Neural crest cell (in vitro differentiated cells): ENCODE results near the gene TBC1D8. TPM values are rescaled to one million over a fixed set of nuclear protein-coding genes. Genes with fewer than 3 reads are reported as not detected.

Source experiments
- DNase-seq: peaks from one replicate; pipeline ENCODE4 v3.0.0; 2021; ENCODE audit warnings: low read depth, mixed read lengths, low spot score
- H3K27ac Mint-ChIP-seq: one replicate; pipeline ENCODE4 v1.8.0; 2021; ENCODE audit warnings: mild to moderate bottlenecking, mixed read lengths; ENCODE audit not compliant: unreplicated experiment
- H3K27me3 Mint-ChIP-seq: 2 replicates; pipeline ENCODE4 v1.8.0; 2021; ENCODE audit warnings: low read depth, mild to moderate bottlenecking, mixed read lengths
- H3K36me3 Mint-ChIP-seq: 2 replicates; pipeline ENCODE4 v1.8.0; 2021; ENCODE audit warnings: low read depth, mild to moderate bottlenecking, mixed read lengths
- H3K4me1 Mint-ChIP-seq: 2 replicates; pipeline ENCODE4 v1.8.0; 2021; ENCODE audit warnings: mixed read lengths
- H3K4me3 Mint-ChIP-seq: one replicate; pipeline ENCODE4 v1.8.0; 2021; ENCODE audit warnings: mild to moderate bottlenecking, mixed read lengths
- H3K9me3 Mint-ChIP-seq: 2 replicates; pipeline ENCODE4 v1.8.0; 2021; ENCODE audit warnings: mixed read lengths
- CTCF ChIP-seq: fragments of 200-600 bp; sonication (generic); conservative IDR thresholded peaks from 2 replicates; pipeline ENCODE4 v1.5.0; 2021; ENCODE audit warnings: antibody characterized with exemption, mild to moderate bottlenecking
- long read RNA-seq: library from polyadenylated mRNA; unstranded; transcript quantifications from one replicate; pipeline ENCODE4 v2.0.0, GENCODE V29; 2020
- total RNA-seq: library from RNA; stranded (reverse); gene quantifications from 2 replicates; pipeline ENCODE4 v1.2.1, GENCODE V29; 2021

Gene TBC1D8
- total RNA-seq = 7.8 and 8.8 TPM in 2 replicates
- long read RNA-seq, partial matches to known transcripts = 1 of 6 reads
- long read RNA-seq, other reads (novel, unspliced or antisense) = 5 of 6 reads

DNA sequence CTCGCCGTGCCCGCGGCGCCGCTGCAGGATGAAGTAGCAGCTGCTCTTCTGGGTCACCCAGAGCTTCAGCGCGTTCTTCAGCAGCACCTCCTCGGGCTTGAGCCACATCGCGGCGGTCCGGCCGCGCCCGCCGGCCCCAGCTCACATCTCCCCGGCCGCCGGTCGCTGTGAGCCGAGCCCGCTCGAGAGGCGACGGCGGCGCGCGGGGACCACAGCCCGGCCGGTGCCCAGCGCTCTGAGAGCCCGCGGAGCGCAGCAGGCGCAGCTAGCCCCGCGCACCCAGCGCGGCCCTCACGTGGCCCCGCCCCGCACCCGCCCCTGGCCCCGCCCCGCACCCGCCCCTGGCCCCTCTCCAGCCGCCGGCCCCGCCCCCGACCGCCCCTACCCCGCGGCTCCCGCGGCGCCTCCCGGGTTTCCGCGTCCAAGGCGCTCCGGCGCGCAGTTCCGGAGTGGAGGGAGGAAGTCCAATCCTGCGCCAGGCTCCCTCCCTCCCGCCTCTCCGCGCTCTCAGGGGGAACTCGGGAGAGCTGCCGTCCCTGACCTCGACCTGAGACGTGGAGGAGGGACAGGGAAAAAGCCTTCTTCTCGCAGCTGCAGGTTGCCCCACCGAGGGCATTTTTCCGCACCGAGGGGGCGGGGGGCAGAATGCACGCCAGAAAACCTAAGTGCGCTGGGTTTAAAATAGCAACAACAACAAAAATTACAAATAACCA lies at the start of gene TBC1D8:
Gene TBC1D8 (minus strand): TSS at position 237 of the 713 bp plus-strand sequence. CDS start 129 bp downstream, at position 108.
- Mint-ChIP-seq H3K27me3 (peaks cover 57% of the 10 kb centered on the region), H3K4me1 (peaks cover 25% of the 10 kb centered on the region), H3K4me3 (peak within 1 kb of the TSS; percentile 87), H3K36me3 (no peaks in the 10 kb centered on the region), H3K9me3 (no peaks in the 10 kb centered on the region), H3K27ac (no peak within 1 kb of the TSS)
- no peak for TF ChIP-seq CTCF
- peak; percentile 78 for DNase-seq

GRCh38 chr2:101200676-101201075 lies 49.5 kb upstream of the TBC1D8 start:
- Mint-ChIP-seq H3K27me3 (no peaks in the 10 kb centered on the region), H3K36me3 (no peaks in the 10 kb centered on the region), H3K27ac (no peak overlapping the region), H3K4me3 (no peak overlapping the region), H3K4me1 (peaks cover 7% of the 10 kb centered on the region), H3K9me3 (peaks cover 3% of the 10 kb centered on the region)
- no peak for DNase-seq
- no peak for TF ChIP-seq CTCF

DNA sequence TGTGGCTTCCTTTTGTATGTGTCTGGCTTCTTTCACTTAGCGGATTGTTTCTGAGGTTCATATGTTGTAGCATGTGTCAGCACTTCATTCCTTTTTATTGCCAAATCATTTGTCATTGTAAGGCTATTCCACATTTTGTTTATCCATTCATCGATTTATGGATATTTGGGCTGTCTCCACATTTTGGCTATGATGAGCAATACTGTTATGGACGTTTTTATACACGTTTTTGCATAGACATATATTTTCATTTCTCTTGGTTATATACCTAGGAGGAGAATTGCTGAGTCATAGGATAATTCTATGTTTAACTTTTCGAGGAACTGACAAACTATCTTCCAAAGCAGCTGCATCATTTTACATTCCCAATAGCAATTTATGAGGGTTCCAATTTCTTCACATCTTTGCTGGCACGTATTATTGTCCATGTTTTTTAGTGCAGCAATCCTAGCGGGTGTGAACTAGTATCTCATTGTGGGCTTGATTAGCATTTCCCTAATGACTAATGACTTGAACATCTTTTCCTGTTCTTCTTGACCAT lies 48.1 kb upstream of the TBC1D8 start:
- no peaks in the 10 kb centered on the region for H3K36me3 Mint-ChIP-seq
- H3K4me3 Mint-ChIP-seq = no peak overlapping the region
- no peak overlapping the region for H3K27ac Mint-ChIP-seq
- H3K9me3 Mint-ChIP-seq = peaks cover 3% of the 10 kb centered on the region
- H3K27me3 Mint-ChIP-seq = no peaks in the 10 kb centered on the region
- no peaks in the 10 kb centered on the region for H3K4me1 Mint-ChIP-seq
- TF ChIP-seq CTCF = no peak
- DNase-seq = no peak

DNA sequence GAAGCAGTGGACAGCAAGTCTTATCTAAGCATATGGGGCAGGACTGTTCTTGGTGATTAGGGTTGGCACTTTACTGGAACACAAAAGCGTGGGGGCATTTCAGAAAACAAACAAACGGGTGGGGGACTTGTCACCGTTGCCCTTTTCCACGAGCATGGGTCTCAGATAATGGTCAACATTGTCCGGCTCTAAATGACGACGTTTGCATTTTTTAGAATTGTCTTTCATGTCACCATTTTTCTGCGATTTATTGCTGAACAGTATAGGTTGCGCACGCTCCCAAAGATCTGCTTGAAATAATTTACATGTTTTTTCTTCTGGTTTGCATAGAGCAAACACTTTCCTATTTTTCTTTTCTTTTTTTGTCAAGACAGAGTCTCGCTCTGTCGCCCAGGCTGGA lies 46.6 kb upstream of the TBC1D8 start:
- Mint-ChIP-seq H3K27ac (no peak overlapping the region), H3K36me3 (no peaks in the 10 kb centered on the region), H3K4me3 (no peak overlapping the region), H3K9me3 (peaks cover 3% of the 10 kb centered on the region), H3K27me3 (no peaks in the 10 kb centered on the region), H3K4me1 (no peaks in the 10 kb centered on the region)
- no peak for DNase-seq
- TF ChIP-seq CTCF = no peak

GRCh38 chr2:101197215-101197745 lies 46.1 kb upstream of the TBC1D8 start:
- DNase-seq = no peak
- peak; percentile 44 for TF ChIP-seq CTCF
- Mint-ChIP-seq H3K27me3 (no peaks in the 10 kb centered on the region), H3K36me3 (no peaks in the 10 kb centered on the region), H3K4me3 (no peak overlapping the region), H3K9me3 (peaks cover 3% of the 10 kb centered on the region), H3K27ac (no peak overlapping the region), H3K4me1 (no peaks in the 10 kb centered on the region)
